HG03520 (cell line): ENCODE data around the gene SC5D.

ENCODE experiments used
- ATAC-seq: cut with Tn5 transposase; IDR thresholded peaks from one replicate; pipeline ENCODE4 v1.9.1; 2021; ENCODE audit warnings: mild to moderate bottlenecking, moderate library complexity; ENCODE audit not compliant: unreplicated experiment

SC5D gene, protein sequence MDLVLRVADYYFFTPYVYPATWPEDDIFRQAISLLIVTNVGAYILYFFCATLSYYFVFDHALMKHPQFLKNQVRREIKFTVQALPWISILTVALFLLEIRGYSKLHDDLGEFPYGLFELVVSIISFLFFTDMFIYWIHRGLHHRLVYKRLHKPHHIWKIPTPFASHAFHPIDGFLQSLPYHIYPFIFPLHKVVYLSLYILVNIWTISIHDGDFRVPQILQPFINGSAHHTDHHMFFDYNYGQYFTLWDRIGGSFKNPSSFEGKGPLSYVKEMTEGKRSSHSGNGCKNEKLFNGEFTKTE

DNA sequence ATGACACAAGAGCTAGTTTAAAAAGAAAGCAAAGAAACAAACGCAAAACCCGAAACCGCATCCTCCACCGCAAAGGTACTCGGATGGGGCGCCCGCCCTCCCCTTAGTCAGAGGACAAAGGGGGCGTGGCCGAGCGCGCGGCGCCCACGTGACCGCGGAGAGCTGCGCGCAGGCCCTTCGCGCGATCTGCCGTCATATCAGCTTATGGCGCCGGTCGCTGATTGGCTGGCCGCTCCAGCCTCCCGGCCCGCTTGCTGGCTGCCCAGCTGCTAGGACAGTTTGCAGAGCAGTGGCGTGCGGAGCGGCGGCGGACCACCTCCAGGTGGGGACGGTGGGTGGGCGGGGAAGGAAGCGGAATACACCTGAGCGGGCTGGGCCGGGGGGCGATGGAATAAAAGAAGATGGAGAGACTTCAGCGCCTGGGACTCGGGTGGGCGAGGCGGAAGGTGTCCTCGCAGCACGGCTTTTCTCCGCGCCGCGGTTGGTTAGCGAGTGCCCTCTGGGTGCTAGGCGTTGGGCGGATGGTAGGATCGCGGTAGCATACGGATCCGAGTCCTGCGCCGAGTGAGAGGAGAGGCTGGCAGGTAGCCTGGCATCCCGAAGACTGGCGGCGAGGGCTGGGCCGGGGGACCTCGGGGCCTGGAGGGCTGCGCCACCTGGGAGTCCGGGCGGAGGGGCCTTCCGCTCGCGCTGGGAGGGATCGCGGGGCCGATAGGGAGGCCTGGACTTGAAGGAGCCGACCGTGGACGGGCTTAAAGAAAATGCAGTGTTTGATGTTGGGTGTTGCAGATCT lies at the start of gene SC5D:
Gene SC5D (plus strand): TSS at position 277 of the 793 bp plus-strand sequence. CDS start 10,605 bp downstream, outside the sequence.
- ATAC-seq = peak; percentile 92

- ATAC-seq = no peak
Measured at GRCh38 chr11:121244884-121245283, 47.7 kb upstream of the SC5D start.

- no peak for ATAC-seq
Measured at GRCh38 chr11:121246021-121246768, 46.4 kb upstream of the SC5D start.

DNA sequence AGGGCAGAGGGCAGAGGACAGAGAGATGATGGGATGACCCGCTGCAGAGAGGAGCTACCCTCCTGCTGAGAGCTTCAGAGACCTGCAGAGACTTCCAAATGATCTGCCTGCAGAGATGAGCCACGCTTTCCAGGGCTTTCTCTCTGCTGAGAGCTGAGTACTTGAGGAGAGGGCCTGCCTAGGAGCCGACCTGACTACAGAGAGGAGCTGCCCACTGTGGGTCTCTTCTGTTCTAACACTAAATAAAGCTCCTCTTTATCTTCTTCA lies 45.9 kb upstream of the SC5D start:
- ATAC-seq = no peak

DNA sequence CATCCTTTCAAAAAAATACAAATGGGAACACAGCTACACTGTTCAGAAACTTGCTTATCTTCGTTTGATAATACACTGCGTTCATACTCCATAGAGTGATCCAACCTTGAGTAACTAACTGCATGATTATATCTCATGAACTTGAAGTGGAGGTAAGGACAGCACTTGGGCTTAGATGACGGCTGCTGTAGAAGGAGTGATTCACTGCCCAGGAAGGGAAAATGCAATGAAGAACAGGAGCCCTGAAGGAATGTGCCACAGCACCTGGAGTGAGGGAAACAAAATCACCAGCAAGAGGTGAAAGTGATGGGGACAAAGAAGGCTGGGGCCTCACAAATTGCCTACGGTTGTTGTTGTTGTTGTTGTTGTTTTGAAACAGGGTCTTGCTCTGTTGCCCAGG lies 44.1 kb upstream of the SC5D start:
- ATAC-seq = no peak

DNA sequence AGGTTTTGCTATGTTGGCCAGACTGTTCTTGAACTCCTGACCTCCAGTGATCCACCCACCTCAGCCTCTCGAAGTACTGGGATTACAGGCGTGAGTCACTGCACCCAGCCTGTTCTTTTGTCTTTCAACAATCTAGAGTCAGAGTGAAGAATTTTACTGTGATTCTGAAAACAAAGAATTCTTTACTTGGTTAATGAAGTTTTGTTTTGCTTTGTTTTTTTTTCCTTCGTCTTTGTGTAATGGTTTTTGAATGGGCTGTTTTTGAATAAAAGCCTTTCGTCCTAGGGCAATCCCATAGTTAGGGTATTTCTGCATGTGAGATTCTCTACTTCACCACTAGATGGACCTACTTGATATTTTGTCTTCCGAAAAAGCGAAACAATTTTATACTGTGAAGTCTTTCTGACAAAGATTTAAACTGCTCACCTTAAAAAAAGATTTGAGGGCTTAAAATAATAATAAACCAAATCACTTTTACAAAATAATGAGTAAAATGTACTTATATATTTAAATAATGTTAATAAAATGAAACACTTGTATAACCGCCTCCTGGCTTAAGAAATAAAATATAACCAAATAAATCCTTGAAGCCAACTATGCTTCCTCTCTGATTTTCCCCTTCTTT lies 43.4 kb upstream of the SC5D start:
- no peak for ATAC-seq

- ATAC-seq = no peak
Measured at GRCh38 chr11:121250843-121251242, 41.7 kb upstream of the SC5D start.

- ATAC-seq = no peak
Measured at GRCh38 chr11:121253951-121254350, 38.6 kb upstream of the SC5D start.

DNA sequence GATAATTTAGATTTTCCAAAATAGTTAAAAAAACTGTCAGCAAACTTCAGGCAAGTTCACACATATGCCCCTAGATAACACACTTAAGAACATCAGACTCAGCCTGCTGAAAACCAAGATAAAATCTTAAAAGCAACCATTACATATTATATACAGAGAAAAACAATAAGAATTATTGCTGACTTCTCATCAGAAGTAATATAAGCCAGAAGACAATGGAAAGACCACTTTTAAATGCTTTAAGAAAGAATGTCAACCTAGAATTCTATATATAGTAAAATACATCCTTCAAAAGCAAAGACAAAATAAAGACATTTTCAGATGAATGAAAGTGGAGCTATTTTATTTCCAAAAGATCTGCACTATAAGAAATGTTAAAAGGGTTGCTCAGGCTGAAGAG lies 37.8 kb upstream of the SC5D start:
- ATAC-seq = no peak

- ATAC-seq = no peak
Measured at GRCh38 chr11:121255473-121256125, 37.0 kb upstream of the SC5D start.

DNA sequence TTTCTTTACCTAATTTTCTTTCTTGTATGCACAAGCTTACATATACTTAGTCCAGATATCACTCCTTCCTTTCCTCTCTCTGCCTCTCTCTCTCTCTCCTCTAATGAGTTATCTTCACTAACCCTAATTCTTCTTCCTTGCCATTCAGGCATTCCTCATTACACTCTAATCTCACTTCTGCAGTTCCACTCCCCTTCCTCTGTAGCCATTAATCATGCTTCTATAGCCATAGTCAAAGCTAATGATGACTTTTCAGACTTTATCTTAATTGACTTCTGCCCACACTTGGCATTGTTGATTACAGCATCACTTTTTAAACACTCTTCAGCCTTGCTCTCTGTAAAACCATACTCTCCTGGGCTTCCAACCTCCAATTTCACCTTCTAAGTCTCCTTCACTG lies 35.3 kb upstream of the SC5D start:
- ATAC-seq = no peak

- no peak for ATAC-seq
Measured at GRCh38 chr11:121257976-121258375, 34.6 kb upstream of the SC5D start.

- no peak for ATAC-seq
Measured at GRCh38 chr11:121265586-121265985, 27.0 kb upstream of the SC5D start.

DNA sequence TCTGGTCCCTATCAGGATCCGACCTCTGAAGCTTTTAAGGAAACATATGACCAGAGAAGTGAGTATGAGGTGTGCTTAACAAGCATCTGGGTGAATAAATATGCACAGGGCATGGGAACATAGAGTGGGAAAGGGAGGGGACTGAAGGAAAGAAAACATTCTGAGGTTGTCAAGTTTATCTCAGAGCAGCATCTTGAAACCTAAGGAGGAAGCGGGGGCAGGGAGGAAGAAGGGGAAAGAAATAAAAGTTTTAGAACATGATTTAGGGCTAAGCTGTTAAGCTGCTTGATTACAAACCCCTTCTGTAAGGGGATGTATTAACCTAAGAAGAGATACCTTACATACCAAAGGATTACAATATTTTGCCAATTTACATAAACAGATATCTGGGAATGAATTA lies 24.0 kb upstream of the SC5D start:
- no peak for ATAC-seq

DNA sequence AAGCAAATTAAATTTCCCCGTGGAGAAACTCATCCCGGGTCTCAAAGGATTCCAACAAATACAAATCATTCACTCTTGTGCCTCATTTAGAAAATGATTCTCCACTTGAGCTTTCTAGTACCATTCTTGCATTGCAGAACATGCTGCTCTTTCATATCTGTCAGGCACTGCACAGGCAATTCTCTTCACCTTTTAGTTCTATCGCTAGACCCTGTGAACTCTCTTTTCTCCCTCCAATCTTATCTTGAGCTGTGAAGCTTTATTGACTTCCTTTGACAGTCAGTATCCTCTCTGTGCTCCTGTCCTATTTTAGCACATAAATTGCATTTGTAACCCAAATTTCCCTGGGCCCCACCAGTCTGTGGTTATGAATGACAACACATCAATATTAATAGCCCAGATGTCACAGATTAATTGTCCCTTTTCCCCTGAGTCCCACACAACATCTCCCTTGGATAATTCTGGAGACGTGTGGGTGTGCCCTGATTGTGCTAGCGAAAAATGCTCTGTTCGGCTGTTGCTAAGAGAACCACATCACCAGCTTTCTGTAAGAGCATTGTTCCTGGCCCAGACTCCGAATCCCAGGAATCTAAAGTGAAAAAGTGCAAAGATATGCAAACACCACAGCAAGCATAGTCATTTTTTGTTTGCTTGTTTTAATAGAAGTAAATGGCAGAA lies 22.4 kb upstream of the SC5D start:
- ATAC-seq = no peak

GRCh38 chr11:121274332-121274991 lies 18.1 kb upstream of the SC5D start:
- ATAC-seq = no peak

DNA sequence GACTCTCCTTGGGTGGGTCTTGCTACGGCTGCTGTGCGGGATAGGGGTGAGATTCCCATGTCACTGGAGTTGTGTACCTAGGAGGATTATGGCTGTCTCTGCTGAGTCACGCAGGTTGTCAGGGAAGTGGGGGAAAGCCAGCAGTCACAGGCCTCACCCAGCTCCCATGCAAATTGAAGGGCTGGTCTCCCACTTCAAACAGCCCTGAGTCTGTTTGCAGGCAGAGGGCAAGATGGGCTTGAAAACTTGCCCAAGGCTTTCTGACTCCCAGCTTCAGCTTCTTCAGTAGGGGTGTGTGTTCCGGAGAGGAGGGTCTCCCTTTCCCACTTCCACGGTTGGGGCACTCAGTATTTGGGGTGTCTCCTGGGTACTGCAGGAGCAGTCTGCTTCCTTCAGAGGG lies 10.9 kb upstream of the SC5D start:
- no peak for ATAC-seq

DNA sequence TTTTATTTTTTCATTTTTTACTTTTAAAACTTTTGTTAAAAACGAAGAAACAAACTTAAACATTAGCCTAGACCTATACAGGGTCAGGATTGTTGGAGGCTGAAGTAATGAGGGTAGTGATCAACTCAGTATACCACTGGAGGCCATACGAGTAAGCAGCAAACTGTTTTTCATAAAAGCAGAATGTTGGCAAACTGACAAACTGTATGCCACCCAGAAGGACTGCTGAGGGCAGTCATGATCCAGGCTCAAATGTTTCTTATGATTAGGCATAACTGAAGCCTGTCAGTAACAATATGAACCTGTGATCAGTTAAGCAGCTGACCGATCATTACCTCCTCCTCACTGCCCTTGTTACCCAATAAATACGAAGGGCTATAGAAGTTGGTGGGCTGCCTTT lies 10.2 kb upstream of the SC5D start:
- ATAC-seq = no peak

DNA sequence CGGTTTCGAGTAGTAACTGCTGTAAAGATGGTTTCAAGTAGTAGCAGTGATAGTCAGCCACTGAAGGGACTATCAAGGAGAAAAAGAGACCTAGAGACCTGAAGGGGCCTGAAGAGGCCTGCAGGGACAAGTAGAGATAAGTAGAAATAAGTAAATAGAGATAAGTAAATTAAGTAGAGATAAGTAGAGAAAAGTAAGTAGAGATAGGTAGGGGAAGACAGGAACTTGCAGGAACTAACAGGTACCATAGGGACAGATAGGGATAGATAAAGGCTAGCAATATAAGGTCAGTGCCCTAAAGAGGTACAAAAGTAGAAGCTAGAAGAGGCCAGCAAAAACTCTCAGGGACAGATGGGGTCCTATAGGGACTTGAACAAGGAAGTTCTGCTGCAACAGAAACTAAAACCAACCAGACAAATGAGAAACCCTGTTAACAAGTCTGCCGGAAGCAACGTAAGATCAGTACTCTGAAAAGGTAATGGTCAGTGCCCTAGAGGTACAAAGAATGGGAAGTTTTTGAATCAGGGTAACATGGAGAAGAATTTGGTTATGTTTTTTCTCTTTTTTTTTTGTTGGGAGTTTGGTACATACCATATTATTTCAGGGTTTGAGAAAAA lies 9.6 kb upstream of the SC5D start:
- ATAC-seq = no peak
